ENCODE data around the gene FAM120AOS. TPM values are rescaled to one million over a fixed set of nuclear protein-coding genes. Genes with fewer than 3 reads are reported as not detected.

FAM120AOS gene
- total and polyA plus RNA-seq, 2 of the 8 experiments (the other 6 are each of a cell fraction or from before 2014, with no cell fraction given) = 29.6 to 37.6 TPM

DNA sequence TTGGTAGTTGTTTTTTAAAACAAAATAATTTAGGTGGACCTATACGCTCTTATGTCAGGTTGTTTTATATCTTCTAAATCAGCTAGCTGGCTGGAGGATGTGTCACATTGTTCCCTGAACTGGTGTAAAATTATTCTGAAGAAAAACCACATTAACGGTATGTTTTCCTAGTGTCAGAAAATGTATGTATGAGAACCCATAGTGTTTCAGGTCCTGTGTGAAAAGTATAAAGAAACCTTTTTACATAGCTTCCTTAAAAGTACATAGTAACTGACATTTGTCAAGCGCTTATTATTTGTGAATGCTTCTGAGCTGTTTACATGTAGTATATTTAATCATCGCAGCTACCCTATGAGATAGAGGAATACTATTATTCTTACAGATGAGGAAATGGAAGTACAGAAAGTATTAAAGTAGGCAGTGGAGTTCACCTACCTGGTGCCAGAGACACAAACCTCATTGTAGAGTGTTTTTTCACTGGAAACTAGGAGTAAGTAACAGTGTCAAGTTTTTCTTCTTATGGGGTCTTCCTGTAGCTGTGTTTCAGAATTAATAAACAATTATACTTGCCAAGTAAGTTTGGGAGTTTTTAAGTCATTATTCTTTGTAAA lies 10.4 kb upstream of the FAM120AOS start:
- 84% methylated on average over 4 of the region's 4 CpGs; no CpG with 5 or more reads in 1 of the 2 experiments for WGBS, 2 experiments (ENCODE audit: extremely low coverage in 1 of 2, insufficient coverage in 1 of 2, insufficient read length in 1 of 2, insufficient replicate concordance in 2 of 2, low coverage in 1 of 2, low lambda C conversion rate in 2 of 2, missing lambda C conversion rate in 1 of 2)
- no peak overlapping the region for H3K4ac ChIP-seq (replicated peaks; ENCODE audit: insufficient read length, low read depth, low read length)
- H2AFZ ChIP-seq (ENCODE audit: low read length) = no peak overlapping the region
- POLR2A ChIA-PET (ENCODE audit: partially characterized antibody) = interaction anchor here (1.6 to 3.7 kb wide), 2 partner anchors 11 to 118 kb away, joined by 3 to 35 read pairs; partner anchors contain the start of genes FAM120A and FAM120AOS
- H4K5ac ChIP-seq (ENCODE audit: insufficient read length, low read depth, low read length) = no peak overlapping the region
- no peak overlapping the region for H4K91ac ChIP-seq (replicated peaks; ENCODE audit: insufficient read length, low read length)
- H3K4me2 ChIP-seq (ENCODE audit: insufficient read depth in 1 of 2, low read depth in 2 of 2, low read length in 2 of 2) = no peak overlapping the region; a peak in 1 of 4 replicates
- H2AK5ac ChIP-seq (ENCODE audit: low read depth, low read length) = no peak overlapping the region
- H3K18ac ChIP-seq (ENCODE audit: extremely low read depth, low read length) = no peak overlapping the region
- no peak overlapping the region for H2BK15ac ChIP-seq (ENCODE audit: low read length)
- H3K9ac ChIP-seq (replicated peaks in 1 of 4; ENCODE audit: extremely low read depth in 1 of 4, low read depth in 3 of 4, low read length in 3 of 4) = no peak overlapping the region
- no peaks in the 10 kb centered on the region for H3K9me3 ChIP-seq (ENCODE audit: insufficient read depth in 2 of 2, low read depth in 1 of 2, low read length in 1 of 2)
- H3K79me1 ChIP-seq (ENCODE audit: low read depth, low read length) = peaks cover 7% of the 10 kb centered on the region
- DNase-seq (ENCODE audit: low read depth in 1 of 2, low spot score in 2 of 2) (no peak), FAIRE-seq (no peak)
- no peak for TF ChIP-seq CBX8 (IDR thresholded peaks at IDR 0.05; ENCODE audit: borderline replicate concordance, low read depth, low read length)
- no peak for TF ChIP-seq HDAC2 (IDR thresholded peaks at IDR 0.05; ENCODE audit: borderline replicate concordance in 1 of 2, low read depth in 2 of 2, low read length in 2 of 2)
- no peak for TF ChIP-seq TAF1 (IDR thresholded peaks at IDR 0.05; ENCODE audit: low read depth, low read length)
- H2BK120ac ChIP-seq (replicated peaks; ENCODE audit: low read depth, low read length) = no peak overlapping the region
- CTCF ChIA-PET (ENCODE audit: partially characterized antibody) = interaction anchor here (1.2 to 1.6 kb wide), 3 partner anchors 10 to 161 kb away, joined by 3 to 6 read pairs (median 4); no protein-coding TSS in a partner anchor
- H3K36me3 ChIP-seq (ENCODE audit: control insufficient read depth in 2 of 4, insufficient read depth in 4 of 4, low read length in 3 of 4) = no peaks in the 10 kb centered on the region
- peaks cover 20 to 99% of the 10 kb centered on the region in 2 experiments for H3K79me2 ChIP-seq (ENCODE audit: control insufficient read depth in 1 of 2, insufficient read depth in 2 of 2, low read length in 2 of 2)
- no peak overlapping the region for H3K23ac ChIP-seq (ENCODE audit: insufficient read length)
- H4K8ac ChIP-seq (ENCODE audit: extremely low read depth, insufficient read depth, low read length) = no peak overlapping the region
- no peak overlapping the region for H3K27ac ChIP-seq (ENCODE audit: low read depth, low read length)
- H3K4me1 ChIP-seq (replicated peaks in 1 of 4; ENCODE audit: control insufficient read depth in 3 of 4, insufficient read depth in 4 of 4, low read length in 3 of 4) = peaks cover 6 to 22% (median 15%) of the 10 kb centered on the region in 4 experiments
- no peak overlapping the region for H3K4me3 ChIP-seq (ENCODE audit: extremely low read depth in 1 of 4, insufficient read depth in 2 of 4, low read depth in 3 of 4, low read length in 4 of 4)
- no peaks in the 10 kb centered on the region for H3K27me3 ChIP-seq (replicated peaks in 1 of 4; ENCODE audit: control insufficient read depth in 3 of 4, extremely low read depth in 1 of 4, insufficient read depth in 3 of 4, low read length in 3 of 4)
- H4K20me1 ChIP-seq (replicated peaks in 1 of 2; ENCODE audit: control insufficient read depth in 1 of 2, insufficient read depth in 2 of 2, low read length in 2 of 2) = peaks cover 6 to 13% of the 10 kb centered on the region in 2 experiments
- no peak overlapping the region for H3K56ac ChIP-seq (replicated peaks; ENCODE audit: insufficient read length, low read depth, low read length)
- no peak overlapping the region for H2BK20ac ChIP-seq (ENCODE audit: low read length)
- no peaks in the 10 kb centered on the region for H3K23me2 ChIP-seq (ENCODE audit: low read depth, low read length)
- no peak overlapping the region for H2BK5ac ChIP-seq (ENCODE audit: low read depth, low read length)
- no peak overlapping the region for H3K14ac ChIP-seq (ENCODE audit: insufficient read length)
- H2BK12ac ChIP-seq (ENCODE audit: low read depth, low read length) = no peak overlapping the region
